ENCODE data around the gene PYY.
"Not testable (repeated sequence)": the region's sequence is repeated elsewhere in the genome, so short reads cannot be mapped to it uniquely, and the experiment has no call there.

The PYY gene

DNA sequence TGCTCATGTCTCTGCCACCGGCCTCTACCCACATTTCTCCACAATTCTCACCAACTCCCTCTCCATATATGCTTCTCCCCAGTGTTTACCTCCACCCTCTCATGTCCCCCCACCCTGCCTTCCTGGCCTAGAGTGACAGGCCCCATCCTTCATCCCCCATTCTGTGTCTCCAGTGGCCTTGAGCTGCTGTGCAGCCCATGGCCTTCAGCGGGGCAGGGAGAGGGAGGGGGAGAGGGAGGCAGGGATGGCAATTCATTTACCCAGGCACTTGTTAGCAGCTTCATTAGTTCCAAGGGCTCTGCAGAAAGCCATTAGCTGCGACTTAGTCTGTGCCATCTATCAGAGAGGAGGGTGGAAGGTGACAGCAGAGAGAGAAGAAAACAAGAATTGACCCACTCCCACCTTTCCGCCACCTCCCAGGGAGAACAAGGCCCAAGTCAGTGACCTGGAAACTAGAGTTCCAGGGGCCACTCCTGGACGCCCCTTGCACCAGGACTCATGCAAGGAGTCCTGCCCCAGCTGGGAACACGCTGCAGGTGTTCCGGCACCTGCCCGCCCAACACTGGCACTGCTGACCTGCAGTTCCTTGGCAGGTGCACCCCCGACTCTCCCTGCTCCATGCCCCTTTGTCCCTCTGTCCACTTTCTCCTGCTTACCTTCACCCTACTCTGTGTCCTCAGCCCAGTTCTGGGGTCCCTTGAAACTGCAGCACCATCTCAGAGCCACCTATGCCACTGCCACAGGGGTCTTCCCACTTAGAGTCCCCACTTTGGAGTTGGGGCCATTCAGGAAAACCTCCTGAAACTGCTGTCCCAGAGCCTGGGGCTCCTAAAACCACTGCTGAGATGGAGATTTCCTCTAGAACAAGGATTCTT is 23.5 kb upstream of the PYY start:
- Histone ChIP-seq H3K27me3 (peaks cover 70% of the 10 kb centered on the region), H3K4me1 (ENCODE audit: control insufficient read depth in 1 of 2, insufficient read depth in 1 of 2, low read depth in 1 of 2, low read length in 1 of 2) (no peaks in the 10 kb centered on the region), H3K9me3 (no peaks in the 10 kb centered on the region), H3K36me3 (no peaks in the 10 kb centered on the region), H3K27ac (no peak overlapping the region), H3K4me3 (ENCODE audit: low read depth in 1 of 2, low read length in 1 of 2) (no peak overlapping the region)
- TF ChIP-seq, protein P1, sequence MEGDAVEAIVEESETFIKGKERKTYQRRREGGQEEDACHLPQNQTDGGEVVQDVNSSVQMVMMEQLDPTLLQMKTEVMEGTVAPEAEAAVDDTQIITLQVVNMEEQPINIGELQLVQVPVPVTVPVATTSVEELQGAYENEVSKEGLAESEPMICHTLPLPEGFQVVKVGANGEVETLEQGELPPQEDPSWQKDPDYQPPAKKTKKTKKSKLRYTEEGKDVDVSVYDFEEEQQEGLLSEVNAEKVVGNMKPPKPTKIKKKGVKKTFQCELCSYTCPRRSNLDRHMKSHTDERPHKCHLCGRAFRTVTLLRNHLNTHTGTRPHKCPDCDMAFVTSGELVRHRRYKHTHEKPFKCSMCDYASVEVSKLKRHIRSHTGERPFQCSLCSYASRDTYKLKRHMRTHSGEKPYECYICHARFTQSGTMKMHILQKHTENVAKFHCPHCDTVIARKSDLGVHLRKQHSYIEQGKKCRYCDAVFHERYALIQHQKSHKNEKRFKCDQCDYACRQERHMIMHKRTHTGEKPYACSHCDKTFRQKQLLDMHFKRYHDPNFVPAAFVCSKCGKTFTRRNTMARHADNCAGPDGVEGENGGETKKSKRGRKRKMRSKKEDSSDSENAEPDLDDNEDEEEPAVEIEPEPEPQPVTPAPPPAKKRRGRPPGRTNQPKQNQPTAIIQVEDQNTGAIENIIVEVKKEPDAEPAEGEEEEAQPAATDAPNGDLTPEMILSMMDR (IDR thresholded peaks at IDR 0.05): no peak

DNA sequence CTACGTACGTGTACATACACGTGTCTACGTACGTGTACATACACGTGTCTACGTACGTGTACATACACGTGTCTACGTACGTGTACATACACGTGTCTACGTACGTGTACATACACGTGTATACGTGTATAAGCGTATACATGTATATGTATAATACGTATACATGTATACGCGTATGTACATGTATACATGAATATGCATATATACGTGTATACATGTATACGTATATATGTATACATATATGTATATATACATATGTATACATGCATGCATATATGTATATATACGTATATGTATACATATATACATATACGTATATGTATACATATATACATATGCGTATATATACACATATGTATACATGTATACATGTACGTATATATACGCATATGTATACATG is 22.2 kb upstream of the PYY start:
- TF ChIP-seq, protein P1 (IDR thresholded peaks at IDR 0.05): no peak

GRCh38 chr17:43974382-43975266 is 20.9 kb upstream of the PYY start:
- Histone ChIP-seq H3K4me3 (ENCODE audit: low read depth in 1 of 2, low read length in 1 of 2) (no peak overlapping the region), H3K27ac (no peak overlapping the region), H3K36me3 (no peaks in the 10 kb centered on the region), H3K4me1 (ENCODE audit: control insufficient read depth in 1 of 2, insufficient read depth in 1 of 2, low read depth in 1 of 2, low read length in 1 of 2) (no peaks in the 10 kb centered on the region), H3K9me3 (no peaks in the 10 kb centered on the region), H3K27me3 (peaks cover 46% of the 10 kb centered on the region)
- TF ChIP-seq, protein P1 (IDR thresholded peaks at IDR 0.05): no peak

More for the DNA sequence above, 22.2 kb upstream of the PYY start:
- Histone ChIP-seq H3K27ac (no peak overlapping the region), H3K27me3 (peaks cover 57% of the 10 kb centered on the region), H3K9me3 (no peaks in the 10 kb centered on the region), H3K4me1 (ENCODE audit: control insufficient read depth in 1 of 2, insufficient read depth in 1 of 2, low read depth in 1 of 2, low read length in 1 of 2) (no peaks in the 10 kb centered on the region), H3K36me3 (no peaks in the 10 kb centered on the region), H3K4me3 (ENCODE audit: low read depth in 1 of 2, low read length in 1 of 2) (no peak overlapping the region)

DNA sequence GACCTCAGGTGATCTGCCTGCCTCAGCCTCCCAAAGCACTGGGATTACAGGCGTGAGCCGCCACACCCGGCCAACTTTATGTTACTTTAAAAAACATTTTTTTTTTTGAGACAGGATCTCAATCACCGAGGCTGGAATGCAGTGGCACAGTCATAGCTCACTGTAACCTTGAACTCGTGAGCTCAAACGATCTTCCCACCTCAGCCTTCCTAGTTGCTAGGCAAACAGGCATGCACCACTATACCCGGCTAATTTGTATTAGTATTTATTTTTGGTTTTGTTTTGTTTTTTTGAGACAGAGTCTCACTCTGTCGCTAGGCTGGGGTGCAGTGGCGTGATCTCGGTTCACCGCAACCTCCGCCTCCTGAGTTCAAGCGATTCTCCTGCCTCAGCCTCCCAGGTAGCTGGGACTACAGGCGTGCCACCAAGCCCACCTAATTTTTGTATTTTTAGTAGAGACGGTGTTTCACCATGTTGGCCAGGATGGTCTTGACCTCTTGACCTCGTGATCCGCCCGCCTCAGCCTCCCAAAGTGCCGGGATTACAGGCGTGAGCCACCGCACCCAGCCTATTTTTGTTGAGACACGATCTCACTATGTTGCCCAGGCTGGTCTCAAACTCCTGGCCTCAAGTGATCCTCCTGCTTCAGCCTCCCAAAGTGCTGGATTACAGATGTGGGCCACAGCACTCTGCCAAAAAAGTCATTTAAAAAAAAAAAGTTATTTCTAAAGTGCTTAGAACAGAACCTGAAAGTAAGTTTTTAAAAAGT is 18.9 kb upstream of the PYY start:
- H3K27ac ChIP-seq; H3K4me3 ChIP-seq (ENCODE audit: low read depth in 1 of 2, low read length in 1 of 2); H3K4me1 ChIP-seq (ENCODE audit: control insufficient read depth in 1 of 2, insufficient read depth in 1 of 2, low read depth in 1 of 2, low read length in 1 of 2); H3K9me3 ChIP-seq; H3K36me3 ChIP-seq: not testable (repeated sequence)
- H3K27me3 ChIP-seq: peaks cover 34% of the 10 kb centered on the region

DNA sequence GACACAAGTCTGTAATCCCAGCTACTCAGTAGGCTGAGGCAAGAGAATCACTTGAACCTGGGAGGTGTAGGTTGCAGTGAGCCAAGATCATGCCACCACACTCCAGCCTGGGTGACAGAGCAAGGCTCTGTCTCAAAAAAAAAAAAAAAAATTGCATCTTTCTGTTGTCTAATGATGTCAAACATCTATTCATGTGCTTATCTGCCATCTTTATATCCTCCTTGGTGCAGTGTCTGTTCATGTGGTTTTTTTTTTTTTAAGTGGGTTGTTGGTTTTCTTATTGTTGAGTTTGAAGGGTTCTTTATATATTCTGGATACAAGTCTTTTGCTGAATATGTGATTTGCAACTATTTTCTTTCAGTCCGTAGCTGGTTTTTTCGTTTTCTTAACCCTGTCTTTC is 17.7 kb upstream of the PYY start:
- peaks cover 27% of the 10 kb centered on the region for H3K27me3 ChIP-seq
- not testable (repeated sequence) for H3K4me1 ChIP-seq (ENCODE audit: control insufficient read depth in 1 of 2, insufficient read depth in 1 of 2, low read depth in 1 of 2, low read length in 1 of 2); H3K4me3 ChIP-seq (ENCODE audit: low read depth in 1 of 2, low read length in 1 of 2); H3K36me3 ChIP-seq; H3K9me3 ChIP-seq; H3K27ac ChIP-seq

DNA sequence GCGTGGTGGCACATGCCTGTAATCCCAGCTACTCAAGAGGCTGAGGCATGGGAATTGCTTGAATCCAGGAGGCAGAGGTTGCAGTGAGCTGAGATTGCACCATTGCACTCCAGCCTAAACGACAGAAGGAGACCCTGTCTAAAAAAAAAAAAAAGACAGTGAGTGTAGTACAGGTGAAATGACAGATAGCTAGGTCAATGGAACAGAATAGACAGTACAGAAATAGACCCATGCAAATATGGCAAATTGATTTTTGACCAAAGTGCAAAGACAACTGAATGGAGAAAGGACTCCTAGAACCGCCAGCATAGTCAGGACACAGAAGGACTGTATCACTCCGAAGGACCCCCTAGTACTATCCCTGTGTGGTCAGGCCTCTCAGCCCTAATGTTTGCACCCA is 16.6 kb upstream of the PYY start:
- Histone ChIP-seq H3K4me3 (ENCODE audit: low read depth in 1 of 2, low read length in 1 of 2) (no peak overlapping the region), H3K36me3 (no peaks in the 10 kb centered on the region), H3K27me3 (peaks cover 27% of the 10 kb centered on the region), H3K27ac (no peak overlapping the region), H3K9me3 (no peaks in the 10 kb centered on the region), H3K4me1 (ENCODE audit: control insufficient read depth in 1 of 2, insufficient read depth in 1 of 2, low read depth in 1 of 2, low read length in 1 of 2) (no peaks in the 10 kb centered on the region)
- TF ChIP-seq, protein P1 (IDR thresholded peaks at IDR 0.05): no peak
